IMR-90 (cell line): ENCODE data around the gene FOXO3. TPM values are rescaled to one million over a fixed set of nuclear protein-coding genes. Genes with fewer than 3 reads are reported as not detected.

Source experiments
- ATAC-seq: fragments of 200-7000 bp; cut with Tn5 transposase; 2 replicates; pipeline ENCODE4 v1.9.1; 2020; ENCODE audit warnings: low read depth, mild to moderate bottlenecking, moderate library complexity
- BruUV-seq: library from RNA; stranded (reverse); fragments of 400-500 nt; replicated peaks from 2 replicates; lab custom pipeline; 2021; lab: Mats Ljungman, UMichigan
- CTCF ChIA-PET: fragments of 300-600 bp; formaldehyde crosslinking; extraction: SDS; loops from one replicate; lab custom pipeline; 2021; ENCODE audit warnings: antibody characterized with exemption; lab: Yijun Ruan, JAX
- POLR2A ChIA-PET: fragments of 300-600 bp; sonication (Branson Sonifier 250); formaldehyde crosslinking; loops from one replicate; lab custom pipeline; 2022; ENCODE audit warnings: antibody characterized with exemption; ENCODE audit not compliant: unreplicated experiment; lab: Charles Lee
- DNase-seq: peaks from one replicate; pipeline ENCODE4 v3.0.0; 2013
- H2AFZ ChIP-seq: replicated peaks from 2 replicates; pipeline ENCODE3; 2013; ENCODE audit warnings: low read length, mild to moderate bottlenecking; ENCODE audit not compliant: poor library complexity
- H2AK5ac ChIP-seq: 2 replicates; pipeline ENCODE4 v1.6.1; 2013; ENCODE audit warnings: low read depth, low read length, inconsistent platforms
- H2AK9ac ChIP-seq: replicated peaks from 2 replicates; pipeline ENCODE3; 2013; ENCODE audit warnings: mild to moderate bottlenecking, low read depth, low read length, moderate library complexity; ENCODE audit not compliant: poor library complexity
- H2BK120ac ChIP-seq: 2 replicates; pipeline ENCODE4 v1.6.1; 2013; ENCODE audit warnings: low read depth, low read length, inconsistent platforms
- H2BK15ac ChIP-seq: 3 replicates; pipeline ENCODE4 v1.6.1; 2013; ENCODE audit warnings: low read depth, low read length, inconsistent platforms
- H2BK20ac ChIP-seq: 2 replicates; pipeline ENCODE4 v1.6.1; 2013; ENCODE audit warnings: low read depth, mild to moderate bottlenecking, inconsistent platforms, low read length, moderate library complexity
- H2BK5ac ChIP-seq: 2 replicates; pipeline ENCODE4 v1.6.1; 2013; ENCODE audit warnings: mild to moderate bottlenecking, low read depth, low read length, inconsistent platforms; ENCODE audit not compliant: poor library complexity, severe bottlenecking
- H3K14ac ChIP-seq: replicated peaks from 2 replicates; pipeline ENCODE4 v1.6.1; 2013; ENCODE audit warnings: low read depth, low read length, inconsistent platforms
- H3K18ac ChIP-seq: 2 replicates; pipeline ENCODE4 v1.6.1; 2013; ENCODE audit warnings: low read depth, low read length, control low read depth
- H3K23ac ChIP-seq: 2 replicates; pipeline ENCODE4 v1.6.1; 2013; ENCODE audit warnings: low read depth, low read length, inconsistent platforms
- H3K27ac ChIP-seq: 2 replicates; pipeline ENCODE4 v1.5.1; 2013; ENCODE audit warnings: mild to moderate bottlenecking, control low read depth, low read length; ENCODE audit not compliant: insufficient read depth
- H3K27me3 ChIP-seq: 2 replicates; pipeline ENCODE4 v1.6.1; 2013; ENCODE audit warnings: low read length; ENCODE audit not compliant: control insufficient read depth, insufficient read depth
- H3K36me3 ChIP-seq: 2 replicates; pipeline ENCODE4 v1.6.1; 2013; ENCODE audit warnings: low read length, mixed read lengths; ENCODE audit not compliant: control insufficient read depth, insufficient read depth
- H3K4ac ChIP-seq: 2 replicates; pipeline ENCODE4 v1.6.1; 2013; ENCODE audit warnings: low read depth, low read length, inconsistent platforms
- H3K4me1 ChIP-seq: 2 replicates; pipeline ENCODE4 v1.6.1; 2013; ENCODE audit warnings: low read length, mixed read lengths; ENCODE audit not compliant: control insufficient read depth, insufficient read depth
- H3K4me2 ChIP-seq: 2 replicates; pipeline ENCODE4 v1.6.1; 2013; ENCODE audit warnings: low read depth, mild to moderate bottlenecking, control low read depth, low read length, moderate library complexity
- H3K4me3 ChIP-seq: 2 replicates; pipeline ENCODE4 v1.5.1; 2013; ENCODE audit warnings: low read depth, mild to moderate bottlenecking, control low read depth, low read length, moderate library complexity; ENCODE audit not compliant: insufficient read depth
- H3K56ac ChIP-seq: 2 replicates; pipeline ENCODE4 v1.6.1; 2013; ENCODE audit warnings: low read length, inconsistent platforms; ENCODE audit not compliant: insufficient read depth; ENCODE audit errors: extremely low read depth
- H3K79me1 ChIP-seq, 2 experiments: 2 replicates each; pipeline ENCODE4 v1.6.1; 2013; ENCODE audit warnings: low read length in 2 of 2, inconsistent platforms in 1 of 2, low read depth in 1 of 2
- H3K9ac ChIP-seq: 2 replicates; pipeline ENCODE4 v1.6.1; 2013; ENCODE audit warnings: low read depth, low read length, control low read depth
- H3K9me1 ChIP-seq: 2 replicates; pipeline ENCODE4 v1.6.1; 2013; ENCODE audit warnings: low read length, inconsistent platforms; ENCODE audit not compliant: insufficient read depth
- H3K9me3 ChIP-seq: 2 replicates; pipeline ENCODE4 v1.6.1; 2013; ENCODE audit warnings: low read length; ENCODE audit not compliant: control insufficient read depth, insufficient read depth
- H4K20me1 ChIP-seq: 2 replicates; pipeline ENCODE4 v1.6.1; 2013; ENCODE audit warnings: low read length, inconsistent platforms; ENCODE audit not compliant: insufficient read depth
- H4K5ac ChIP-seq: 2 replicates; pipeline ENCODE4 v1.6.1; 2013; ENCODE audit warnings: mild to moderate bottlenecking, low read depth, low read length, control low read depth
- H4K8ac ChIP-seq, 2 experiments: 2 replicates each; pipeline ENCODE4 v1.6.1; 2013; ENCODE audit warnings: low read depth in 2 of 2, low read length in 2 of 2, control low read depth in 1 of 2, inconsistent platforms in 1 of 2
- H4K91ac ChIP-seq: 2 replicates; pipeline ENCODE4 v1.6.1; 2013; ENCODE audit warnings: low read depth, low read length, inconsistent platforms; ENCODE audit not compliant: insufficient read depth
- BHLHE40 ChIP-seq: fragments of 150-350 bp; IDR thresholded peaks from 2 replicates; pipeline ENCODE4 v1.6.1; 2016; ENCODE audit warnings: mild to moderate bottlenecking, low read depth, low read length
- CEBPB ChIP-seq: IDR thresholded peaks from 2 replicates; pipeline ENCODE4 v1.6.1; 2012; ENCODE audit warnings: low read depth, low read length, improper control_type of control experiment
- CHD1 ChIP-seq: IDR thresholded peaks from 2 replicates; pipeline ENCODE4 v1.6.1; 2012; ENCODE audit warnings: low read depth, low read length, improper control_type of control experiment
- CTCF ChIP-seq: conservative IDR thresholded peaks from 2 replicates; pipeline ENCODE4 v1.5.1; 2012; ENCODE audit warnings: mild to moderate bottlenecking, low read depth, low read length, improper control_type of control experiment
- MAFK ChIP-seq: IDR thresholded peaks from 2 replicates; pipeline ENCODE4 v1.6.1; 2012; ENCODE audit warnings: low read depth, low read length, improper control_type of control experiment
- MAZ ChIP-seq: IDR thresholded peaks from 2 replicates; pipeline ENCODE4 v1.6.1; 2012; ENCODE audit warnings: low read depth, mild to moderate bottlenecking, low read length, improper control_type of control experiment, moderate library complexity, borderline replicate concordance
- MXI1 ChIP-seq: IDR thresholded peaks from 2 replicates; pipeline ENCODE4 v1.6.1; 2012; ENCODE audit warnings: low read depth, mild to moderate bottlenecking, low read length, moderate library complexity, borderline replicate concordance
- NFE2L2 ChIP-seq: fragments of 150-350 bp; IDR thresholded peaks from 2 replicates; pipeline ENCODE4 v1.6.1; 2016; ENCODE audit warnings: low read depth, mild to moderate bottlenecking, low read length
- RAD21 ChIP-seq: IDR thresholded peaks from 2 replicates; pipeline ENCODE4 v1.6.1; 2012; ENCODE audit warnings: low read length, improper control_type of control experiment
- RCOR1 ChIP-seq: IDR thresholded peaks from 2 replicates; pipeline ENCODE4 v1.6.1; 2012; ENCODE audit warnings: mild to moderate bottlenecking, low read length, improper control_type of control experiment; ENCODE audit not compliant: insufficient replicate concordance
- RFX5 ChIP-seq: IDR thresholded peaks from 2 replicates; pipeline ENCODE4 v1.8.0; 2012; ENCODE audit warnings: low read depth, mild to moderate bottlenecking, low read length, moderate library complexity
- SMC3 ChIP-seq: fragments of 150-350 bp; IDR thresholded peaks from 2 replicates; pipeline ENCODE4 v1.6.1; 2016; ENCODE audit warnings: low read depth, mild to moderate bottlenecking, antibody characterized with exemption, low read length, moderate library complexity
- WGBS, 2 experiments: methylation state at CpG; one replicate each; pipeline versions ENCODE4 v1.1.5 to v1.1.7; 2013; ENCODE audit warnings: missing lambda C conversion rate in 2 of 2; ENCODE audit not compliant: insufficient read length in 1 of 2; ENCODE audit errors: extremely low coverage in 2 of 2; 5-methylcytosine and 5-hydroxymethylcytosine counted together
- dilution Hi-C: fragments of 300-500 bp; cut with HindIII; formaldehyde crosslinking; loops from one replicate; pipeline ENCODE4 v1.14.3; 2018; ENCODE audit warnings: low sequenced_read_pairs; ENCODE audit not compliant: unreplicated experiment
- in situ Hi-C: fragments of 300-500 bp; cut with MboI; formaldehyde crosslinking; loops from 3 replicates; pipeline ENCODE4 v1.14.3; 2019; ENCODE audit warnings: low sequenced_read_pairs, inconsistent platforms, mixed read lengths
- intact Hi-C: fragments of 100-400 bp; cut with micrococcal nuclease; formaldehyde crosslinking; loops from 2 replicates; pipeline ENCODE4 v1.10.0; 2022
- polyA plus RNA-seq, 3 experiments: library from polyadenylated mRNA; depleted of rRNA; stranded (reverse); fragments of >200 nt; gene quantifications; 2 replicates each; pipeline ENCODE4 v1.2.3, GENCODE V29; 2012; ENCODE audit warnings: low replicate concordance in 1 of 3
- total RNA-seq: library from RNA; depleted of rRNA; stranded (reverse); fragments of >200 nt; gene quantifications from 2 replicates; pipeline ENCODE4 v1.2.3, GENCODE V29; 2012
- TF ChIP-seq, protein P1 (sequence below): fragments of 150-350 bp; IDR thresholded peaks from 2 replicates; pipeline ENCODE4 v1.6.1; 2017; ENCODE audit warnings: mild to moderate bottlenecking, antibody characterized with exemption, low read length, low read depth

FOXO3 gene
- total and polyA plus RNA-seq, 2 of the 4 experiments (the other 2 are of a cell fraction): 17.5 to 38.7 TPM

DNA sequence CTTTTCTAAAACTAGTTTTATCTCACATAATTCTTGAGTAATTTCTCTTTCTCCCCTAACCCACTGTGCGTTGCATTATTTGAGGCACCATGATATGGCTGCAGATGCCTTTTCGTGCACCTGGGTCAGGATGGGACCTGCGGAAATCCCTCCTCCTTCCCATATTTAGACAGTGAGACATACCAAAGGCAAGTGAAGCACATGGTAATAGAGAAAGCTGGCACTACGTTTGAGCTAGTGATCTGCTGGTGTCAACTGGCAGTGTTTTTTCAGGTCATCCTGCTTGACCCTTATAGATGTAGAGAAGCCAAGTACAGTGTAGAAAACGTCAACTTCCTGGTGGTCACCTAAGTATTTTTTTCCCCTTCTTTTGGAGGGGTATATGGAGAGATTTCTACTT lies 71.7 kb downstream of the FOXO3 start:
- no TSS peak for BruUV-seq
- Histone ChIP-seq H3K9me3 (no peaks in the 10 kb centered on the region), H3K4me3 (no peak overlapping the region), H3K9ac (no peak overlapping the region), H3K4ac (no peak overlapping the region), H2BK20ac (no peak overlapping the region), H4K8ac (no peak overlapping the region), H2AK9ac (no peak overlapping the region), H3K27me3 (no peaks in the 10 kb centered on the region), H3K4me1 (peaks cover 11% of the 10 kb centered on the region), H3K27ac (no peak overlapping the region), H2BK15ac (no peak overlapping the region), H3K4me2 (no peak overlapping the region), H3K18ac (no peak overlapping the region), H2BK5ac (no peak overlapping the region), H3K56ac (no peak overlapping the region), H3K79me1 (peaks cover 54 to 88% of the 10 kb centered on the region in 2 experiments), H3K9me1 (peaks cover 28% of the 10 kb centered on the region), H3K36me3 (no peaks in the 10 kb centered on the region), H4K5ac (no peak overlapping the region), H4K20me1 (peaks cover 88% of the 10 kb centered on the region), H2AK5ac (no peak overlapping the region), H3K14ac (no peak overlapping the region; the same call in 1 of the 2 replicates), H4K91ac (no peak overlapping the region), H3K23ac (no peak overlapping the region), H2BK120ac (no peak overlapping the region), H2AFZ (no peak overlapping the region)
- no CpG with 5 or more reads among the region's 5 CpGs for WGBS, 2 experiments
- CTCF ChIA-PET: no interaction called here
- ATAC-seq: no peak
- POLR2A ChIA-PET: no interaction called here
- dilution Hi-C loops: no loop called here
- no peak for DNase-seq
- TF ChIP-seq RFX5: no peak
- TF ChIP-seq MXI1: no peak
- no peak for TF ChIP-seq CHD1
- TF ChIP-seq NFE2L2: no peak
- TF ChIP-seq, protein P1, sequence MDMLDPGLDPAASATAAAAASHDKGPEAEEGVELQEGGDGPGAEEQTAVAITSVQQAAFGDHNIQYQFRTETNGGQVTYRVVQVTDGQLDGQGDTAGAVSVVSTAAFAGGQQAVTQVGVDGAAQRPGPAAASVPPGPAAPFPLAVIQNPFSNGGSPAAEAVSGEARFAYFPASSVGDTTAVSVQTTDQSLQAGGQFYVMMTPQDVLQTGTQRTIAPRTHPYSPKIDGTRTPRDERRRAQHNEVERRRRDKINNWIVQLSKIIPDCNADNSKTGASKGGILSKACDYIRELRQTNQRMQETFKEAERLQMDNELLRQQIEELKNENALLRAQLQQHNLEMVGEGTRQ: no peak
- no peak for TF ChIP-seq CEBPB
- TF ChIP-seq RCOR1: no peak
- no peak for TF ChIP-seq BHLHE40
- TF ChIP-seq MAZ: no peak
- no peak for TF ChIP-seq MAFK
- TF ChIP-seq SMC3: no peak
- no peak for TF ChIP-seq RAD21
- no peak for TF ChIP-seq CTCF
- in situ Hi-C loops: no loop called here
- intact Hi-C loops: no loop called here
